SU-DHL-6 (cell line): ENCODE measurements around the gene HMGB1.

Experiments
- H2AFZ ChIP-seq: fragments of 200-600 bp; sonication (generic); 2 replicates; pipeline ENCODE4 v1.6.1; 2014; ENCODE audit warnings: low read depth, mild to moderate bottlenecking, moderate library complexity, mixed read lengths, antibody characterized with exemption, low read length; ENCODE audit not compliant: severe bottlenecking
- H3F3A ChIP-seq: fragments of 200-600 bp; shearing (Covaris generic); 2 replicates; pipeline ENCODE4 v1.6.0; 2016; ENCODE audit warnings: antibody characterized with exemption, mild to moderate bottlenecking; ENCODE audit not compliant: insufficient read depth
- H3K27ac ChIP-seq: fragments of 200-600 bp; sonication (generic); 2 replicates; pipeline ENCODE4 v1.5.1; 2016; ENCODE audit warnings: low read depth, mild to moderate bottlenecking, low read length, moderate library complexity, mixed read lengths
- H3K27me3 ChIP-seq: fragments of 200-600 bp; sonication (generic), shearing (Covaris generic); 2 replicates; pipeline ENCODE4 v1.6.0; 2014; ENCODE audit warnings: mild to moderate bottlenecking, low read length
- H3K36me3 ChIP-seq: fragments of 200-600 bp; sonication (generic); 2 replicates; pipeline ENCODE4 v1.6.1; 2014; ENCODE audit warnings: mild to moderate bottlenecking, low read length, mixed read lengths
- H3K4me2 ChIP-seq: fragments of 300-600, 200-600 bp; shearing (Covaris generic), sonication (generic); 2 replicates; pipeline ENCODE4 v1.6.0; 2014; ENCODE audit warnings: low read length, low read depth, mild to moderate bottlenecking; ENCODE audit not compliant: poor library complexity, severe bottlenecking
- H3K4me3 ChIP-seq: fragments of 200-600 bp; sonication (generic); 2 replicates; pipeline ENCODE4 v1.5.1; 2014; ENCODE audit warnings: antibody characterized with exemption, low read length, mild to moderate bottlenecking, mixed read lengths; ENCODE audit not compliant: insufficient read depth, poor library complexity, severe bottlenecking
- H3K79me2 ChIP-seq: fragments of 200-600 bp; sonication (generic); 2 replicates; pipeline ENCODE4 v1.6.1; 2014; ENCODE audit warnings: mild to moderate bottlenecking, low read length, moderate library complexity; ENCODE audit not compliant: insufficient read depth
- H3K9ac ChIP-seq: fragments of 200-600 bp; sonication (generic); 2 replicates; pipeline ENCODE4 v1.7.0; 2014; ENCODE audit warnings: mild to moderate bottlenecking, low read length
- H3K9me2 ChIP-seq: fragments of 200-600 bp; sonication (generic); replicated peaks from 2 replicates; pipeline ENCODE4 v1.6.1; 2014; ENCODE audit warnings: low read length; ENCODE audit not compliant: insufficient read depth
- H3K9me3 ChIP-seq: fragments of 200-600 bp; sonication (generic); 2 replicates; pipeline ENCODE4 v1.6.1; 2014; ENCODE audit warnings: low read length, mixed read lengths; ENCODE audit not compliant: insufficient read depth
- H4K20me1 ChIP-seq: fragments of 200-600 bp; sonication (generic); 2 replicates; pipeline ENCODE4 v1.6.1; 2014; ENCODE audit warnings: low read depth, mild to moderate bottlenecking, antibody characterized with exemption, low read length, moderate library complexity, mixed read lengths
- EZH2phosphoT487 ChIP-seq: fragments of 200-600 bp; sonication (generic), shearing (Covaris generic); conservative IDR thresholded peaks from 2 replicates; pipeline ENCODE4 v1.6.1; 2018; ENCODE audit warnings: mild to moderate bottlenecking, antibody characterized with exemption, low read length, moderate library complexity, mixed read lengths
- TF ChIP-seq, protein P1 (sequence below): fragments of 200-600 bp; sonication (generic); IDR thresholded peaks from one replicate; pipeline ENCODE4 v1.5.1; 2017; ENCODE audit warnings: antibody characterized with exemption, mild to moderate bottlenecking, low read length, moderate library complexity; ENCODE audit not compliant: insufficient read depth, poor library complexity, severe bottlenecking

Gene HMGB1

DNA sequence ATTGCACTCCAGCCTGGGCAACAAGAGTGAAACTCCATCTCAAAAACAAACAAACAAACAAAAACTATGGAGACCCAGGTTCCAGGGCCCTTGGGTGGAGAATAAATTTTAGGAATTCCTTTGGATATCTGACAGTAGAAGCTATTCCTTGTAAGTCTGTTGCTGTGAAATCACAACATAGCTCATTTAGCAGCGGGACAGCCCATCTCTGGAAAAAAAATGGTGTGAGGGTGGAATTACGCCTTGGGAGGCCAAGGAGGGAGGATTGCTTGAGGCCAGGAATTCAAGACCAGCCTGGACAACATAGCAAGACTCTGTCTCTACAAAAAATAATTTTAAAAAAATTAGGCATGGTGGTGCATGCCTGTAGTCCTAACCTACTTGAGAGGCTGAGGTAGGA lies 15.7 kb downstream of the HMGB1 start:
- no peaks in the 10 kb centered on the region for H3K27me3 ChIP-seq
- no peak overlapping the region for H2AFZ ChIP-seq
- H3K36me3 ChIP-seq = no peaks in the 10 kb centered on the region
- peaks cover 23% of the 10 kb centered on the region; the same call in 1 of the 2 replicates for H3K79me2 ChIP-seq
- H3F3A ChIP-seq = peaks cover 59% of the 10 kb centered on the region
- no peaks in the 10 kb centered on the region for H3K9me2 ChIP-seq
- no peak overlapping the region for H3K27ac ChIP-seq
- TF ChIP-seq EZH2phosphoT487 = no peak
- TF ChIP-seq, protein P1, sequence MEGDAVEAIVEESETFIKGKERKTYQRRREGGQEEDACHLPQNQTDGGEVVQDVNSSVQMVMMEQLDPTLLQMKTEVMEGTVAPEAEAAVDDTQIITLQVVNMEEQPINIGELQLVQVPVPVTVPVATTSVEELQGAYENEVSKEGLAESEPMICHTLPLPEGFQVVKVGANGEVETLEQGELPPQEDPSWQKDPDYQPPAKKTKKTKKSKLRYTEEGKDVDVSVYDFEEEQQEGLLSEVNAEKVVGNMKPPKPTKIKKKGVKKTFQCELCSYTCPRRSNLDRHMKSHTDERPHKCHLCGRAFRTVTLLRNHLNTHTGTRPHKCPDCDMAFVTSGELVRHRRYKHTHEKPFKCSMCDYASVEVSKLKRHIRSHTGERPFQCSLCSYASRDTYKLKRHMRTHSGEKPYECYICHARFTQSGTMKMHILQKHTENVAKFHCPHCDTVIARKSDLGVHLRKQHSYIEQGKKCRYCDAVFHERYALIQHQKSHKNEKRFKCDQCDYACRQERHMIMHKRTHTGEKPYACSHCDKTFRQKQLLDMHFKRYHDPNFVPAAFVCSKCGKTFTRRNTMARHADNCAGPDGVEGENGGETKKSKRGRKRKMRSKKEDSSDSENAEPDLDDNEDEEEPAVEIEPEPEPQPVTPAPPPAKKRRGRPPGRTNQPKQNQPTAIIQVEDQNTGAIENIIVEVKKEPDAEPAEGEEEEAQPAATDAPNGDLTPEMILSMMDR = no peak
- H3K9me3 ChIP-seq = no peaks in the 10 kb centered on the region
- H3K4me2 ChIP-seq = no peak overlapping the region
- no peak overlapping the region for H3K9ac ChIP-seq
- no peaks in the 10 kb centered on the region for H4K20me1 ChIP-seq
- H3K4me3 ChIP-seq = no peak overlapping the region

- no peaks in the 10 kb centered on the region for H3K9me2 ChIP-seq
- peaks cover 60% of the 10 kb centered on the region for H3F3A ChIP-seq
- H3K9ac ChIP-seq = peak overlapping the region; percentile 73; the same call in 1 of the 2 replicates
- H4K20me1 ChIP-seq = no peaks in the 10 kb centered on the region
- TF ChIP-seq, protein P1 = no peak
- no peak for TF ChIP-seq EZH2phosphoT487
- H3K27ac ChIP-seq = peak overlapping the region; percentile 99
- H3K4me2 ChIP-seq = peak overlapping the region; percentile 36
- H3K4me3 ChIP-seq = no peak overlapping the region
- H3K27me3 ChIP-seq = no peaks in the 10 kb centered on the region
- H3K36me3 ChIP-seq = no peaks in the 10 kb centered on the region
- H2AFZ ChIP-seq = no peak overlapping the region
- H3K9me3 ChIP-seq = no peaks in the 10 kb centered on the region
- peaks cover 24% of the 10 kb centered on the region; the same call in 1 of the 2 replicates for H3K79me2 ChIP-seq
These were observed 17.3 kb downstream of the HMGB1 start for GRCh38 chr13:30448441-30448840.

- Histone ChIP-seq H2AFZ (no peak overlapping the region), H3F3A (peaks cover 63% of the 10 kb centered on the region), H3K9me3 (no peaks in the 10 kb centered on the region), H3K9ac (peak overlapping the region; percentile 73), H3K4me2 (peak overlapping the region; percentile 95), H3K36me3 (peaks cover 3% of the 10 kb centered on the region; the same call in 1 of the 2 replicates), H3K9me2 (no peaks in the 10 kb centered on the region), H3K27me3 (no peaks in the 10 kb centered on the region), H3K27ac (peak overlapping the region; percentile 99), H3K4me3 (peak overlapping the region; percentile 64), H3K79me2 (peaks cover 24% of the 10 kb centered on the region; the same call in 1 of the 2 replicates), H4K20me1 (no peaks in the 10 kb centered on the region)
- TF ChIP-seq EZH2phosphoT487 = no peak
- TF ChIP-seq, protein P1 = no peak
These were observed 19.6 kb downstream of the HMGB1 start for GRCh38 chr13:30446126-30446500.
